Sigmoid colon (tissue), 7 donors: ENCODE measurements around the gene BZW1. TPM values are rescaled to one million over a fixed set of nuclear protein-coding genes. Genes with fewer than 3 reads are reported as not detected.

ENCODE experiments used
- DNase-seq: peaks from one replicate; pipeline ENCODE4 v3.0.0-alpha.2; 2019
- H3K27ac ChIP-seq, 4 donors: fragments of 200-600 bp; sonication (generic); one replicate each; pipeline ENCODE4 v1.5.1; 2016 to 2019; ENCODE audit warnings: mild to moderate bottlenecking in 1 of 4
- H3K27me3 ChIP-seq, 3 donors: fragments of 200-600 bp; sonication (generic); one replicate each; pipeline ENCODE4 v1.5.1; 2019; ENCODE audit warnings: mild to moderate bottlenecking in 1 of 3
- H3K36me3 ChIP-seq, 4 donors: fragments of 200-600 bp; sonication (generic); one replicate each; pipeline ENCODE4 v1.5.1; 2016 to 2019
- H3K4me1 ChIP-seq, 4 donors: fragments of 200-600 bp; sonication (generic); one replicate each; pipeline ENCODE4 v1.5.1; 2017 to 2019
- H3K4me3 ChIP-seq, 4 donors: fragments of 200-600 bp; sonication (generic); one replicate each; pipeline ENCODE4 v1.5.1; 2017 to 2019; ENCODE audit warnings: mild to moderate bottlenecking in 2 of 4, moderate library complexity in 1 of 4
- H3K9me3 ChIP-seq, 4 donors: fragments of 200-600 bp in 3 of 4; sonication (generic) in 3 of 4; one replicate each; pipeline versions ENCODE4 v1.5.1 to v1.6.1; 2013 to 2019
- EP300 ChIP-seq, 4 donors: sonication (generic); formaldehyde crosslinking; IDR thresholded peaks; one replicate each; pipeline ENCODE4 v1.6.1; 2017; ENCODE audit warnings: antibody characterized with exemption in 4 of 4
- POLR2A ChIP-seq, 2 donors: fragments of 450-650 bp; IDR thresholded peaks; one replicate each; pipeline ENCODE4 v1.6.1; 2016; ENCODE audit warnings: antibody characterized with exemption in 2 of 2, mild to moderate bottlenecking in 2 of 2, moderate library complexity in 2 of 2
- POLR2AphosphoS5 ChIP-seq, 4 donors: sonication (generic); formaldehyde crosslinking; IDR thresholded peaks; one replicate each; pipeline ENCODE4 v1.6.1; 2017; ENCODE audit warnings: antibody characterized with exemption in 4 of 4
- WGBS, 2 donors: extraction: QIAGEN DNeasy Blood & Tissue Kit; methylation state at CpG; one replicate each; pipeline ENCODE4 v1.1.7; 2013; 5-methylcytosine and 5-hydroxymethylcytosine counted together
- intact Hi-C: fragments of 100-400 bp; cut with DNase I; formaldehyde crosslinking; loops from one replicate; pipeline ENCODE4 v1.15.1; 2023
- polyA plus RNA-seq, 3 donors: library from polyadenylated mRNA; stranded (reverse); fragments of 200-250 nt; gene quantifications; one replicate each; pipeline ENCODE4 v1.2.3, GENCODE V29; 2013
- total RNA-seq, 4 donors: library from RNA; depleted of rRNA; stranded (reverse); fragments of >200 nt; gene quantifications; one replicate each; pipeline ENCODE4 v1.1.0, GENCODE V29; 2016
- TF ChIP-seq, protein P1 (sequence below), 4 experiments: fragments of 450-650 bp in 3 of 4; fragments of 200-600 bp in 1 of 4; IDR thresholded peaks; one replicate each; pipeline ENCODE4 v1.5.1; 2016 to 2019; ENCODE audit warnings: antibody characterized with exemption in 4 of 4, mild to moderate bottlenecking in 3 of 4, moderate library complexity in 2 of 4
- donor health status: healthy with polysubstance abuse.
- donor health status: Bipolar disorder and iron deficiency.
- donor health status: healthy.

BZW1 gene
- total and polyA plus RNA-seq, 7 donors: 77.9 to 158 (median 111) TPM

DNA sequence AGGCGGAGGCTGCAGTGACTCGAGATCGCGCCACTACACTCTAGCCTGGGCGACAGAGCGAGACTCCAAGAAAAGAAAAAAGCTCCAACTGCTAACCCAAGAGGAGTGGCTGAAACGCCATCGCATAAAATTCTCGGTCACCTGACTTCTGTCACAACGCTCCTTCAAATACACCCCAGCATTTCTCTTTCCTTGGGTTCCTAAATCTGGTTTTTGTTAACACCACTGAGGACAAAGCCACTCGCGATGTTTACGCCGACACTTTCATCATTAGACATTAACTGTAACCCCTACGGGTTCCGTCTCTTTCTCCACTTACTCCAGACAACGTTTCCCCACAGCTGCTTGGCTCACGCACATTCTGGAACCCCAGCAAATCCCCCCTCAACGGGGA, 52.1 kb downstream of the BZW1 start:
- TF ChIP-seq POLR2A (IDR thresholded peaks at IDR 0.05) (no peak), EP300 (IDR thresholded peaks at IDR 0.05) (no peak), POLR2AphosphoS5 (IDR thresholded peaks at IDR 0.05) (no peak)
- TF ChIP-seq, protein P1, sequence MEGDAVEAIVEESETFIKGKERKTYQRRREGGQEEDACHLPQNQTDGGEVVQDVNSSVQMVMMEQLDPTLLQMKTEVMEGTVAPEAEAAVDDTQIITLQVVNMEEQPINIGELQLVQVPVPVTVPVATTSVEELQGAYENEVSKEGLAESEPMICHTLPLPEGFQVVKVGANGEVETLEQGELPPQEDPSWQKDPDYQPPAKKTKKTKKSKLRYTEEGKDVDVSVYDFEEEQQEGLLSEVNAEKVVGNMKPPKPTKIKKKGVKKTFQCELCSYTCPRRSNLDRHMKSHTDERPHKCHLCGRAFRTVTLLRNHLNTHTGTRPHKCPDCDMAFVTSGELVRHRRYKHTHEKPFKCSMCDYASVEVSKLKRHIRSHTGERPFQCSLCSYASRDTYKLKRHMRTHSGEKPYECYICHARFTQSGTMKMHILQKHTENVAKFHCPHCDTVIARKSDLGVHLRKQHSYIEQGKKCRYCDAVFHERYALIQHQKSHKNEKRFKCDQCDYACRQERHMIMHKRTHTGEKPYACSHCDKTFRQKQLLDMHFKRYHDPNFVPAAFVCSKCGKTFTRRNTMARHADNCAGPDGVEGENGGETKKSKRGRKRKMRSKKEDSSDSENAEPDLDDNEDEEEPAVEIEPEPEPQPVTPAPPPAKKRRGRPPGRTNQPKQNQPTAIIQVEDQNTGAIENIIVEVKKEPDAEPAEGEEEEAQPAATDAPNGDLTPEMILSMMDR (IDR thresholded peaks at IDR 0.05): no peak
- peaks cover 2 to 19% (median 7%) of the 10 kb centered on the region in 4 donors for H3K36me3 ChIP-seq
- 0% methylated on average over 19 of the region's 19 CpGs for WGBS, 2 donors
- H3K4me3 ChIP-seq: peak overlapping the region; percentile 90 to 100 (median 96)
- H3K27me3 ChIP-seq: no peaks in the 10 kb centered on the region
- peaks cover 0 to 41% (median 33%) of the 10 kb centered on the region in 4 donors for H3K4me1 ChIP-seq
- peak overlapping the region; percentile 100 for H3K27ac ChIP-seq
- intact Hi-C loops: loop anchor here (1.0 to 10.0 kb wide), 4 partner anchors 25 to 781 kb away; partner anchors contain the start of genes ORC2 and TMEM237
- no peaks in the 10 kb centered on the region for H3K9me3 ChIP-seq
- DNase-seq: no peak

DNA sequence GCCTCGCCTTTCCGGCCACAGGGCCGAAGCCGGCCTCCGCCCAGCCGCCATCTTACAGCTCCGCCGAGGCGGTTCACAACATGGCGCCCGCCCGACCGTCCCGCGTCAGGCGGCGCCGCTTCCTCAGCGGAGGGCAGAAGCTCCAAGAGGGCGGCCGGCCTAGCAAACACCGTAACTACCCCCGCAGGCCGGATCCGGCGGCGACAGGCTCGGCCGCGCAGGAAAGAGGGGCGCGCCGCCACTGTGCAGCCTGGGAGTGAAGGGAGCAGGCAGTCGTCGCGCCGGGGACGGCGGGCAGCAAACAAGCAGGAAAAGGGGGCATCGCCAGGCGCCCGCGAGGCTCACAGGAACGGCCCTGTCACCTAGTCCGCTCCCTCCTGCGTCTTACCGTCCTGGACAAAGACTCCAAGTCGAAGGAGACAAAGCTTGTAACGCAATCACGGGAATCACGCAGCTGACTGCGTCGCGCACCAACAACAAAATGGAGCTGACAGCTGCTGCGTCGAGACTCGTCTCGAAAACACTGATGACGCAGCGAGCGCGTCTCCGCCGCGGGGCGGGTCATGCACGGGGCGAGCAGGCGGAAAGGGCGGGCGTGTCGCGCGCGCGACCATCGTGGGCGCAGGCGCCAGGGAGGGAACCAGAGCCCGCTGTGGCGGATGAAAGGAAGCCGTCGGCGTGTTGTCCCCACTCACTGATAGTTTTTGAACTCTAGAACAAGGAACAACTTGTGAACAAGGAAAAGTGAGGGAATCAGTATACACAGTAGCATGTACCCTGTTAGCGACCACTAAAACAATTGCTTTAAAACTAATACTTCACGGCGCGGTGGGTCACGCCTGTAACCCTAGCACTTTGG, 52.7 kb downstream of the BZW1 start, which contains the start of gene CLK1:
CLK1 (minus strand) TSS at position 483 of the 859 bp plus-strand sequence. CDS start 2,796 bp downstream, outside the sequence.
- H3K27ac ChIP-seq: peak within 1 kb of the TSS; percentile 100
- DNase-seq: peak; percentile 98
- intact Hi-C loops: loop anchor here (1.0 to 10.0 kb wide), 4 partner anchors 24 to 780 kb away; partner anchors contain the start of genes ORC2 and TMEM237
- H3K4me3 ChIP-seq: peak within 1 kb of the TSS; percentile 90 to 100 (median 96)
- H3K27me3 ChIP-seq: no peaks in the 10 kb centered on the region
- H3K36me3 ChIP-seq: peaks cover 0 to 13% (median 2%) of the 10 kb centered on the region in 4 donors
- WGBS, 2 donors: 0 to 2% methylated on average over 89 of the region's 89 CpGs
- no peaks in the 10 kb centered on the region for H3K9me3 ChIP-seq
- peaks cover 0 to 35% (median 27%) of the 10 kb centered on the region in 4 donors for H3K4me1 ChIP-seq
- TF ChIP-seq POLR2AphosphoS5 (IDR thresholded peaks at IDR 0.05) (peak; percentile 100), POLR2A (IDR thresholded peaks at IDR 0.05) (peak; percentile 99), EP300 (IDR thresholded peaks at IDR 0.05) (peak in 1 of 4 donors; percentile 95)
- TF ChIP-seq, protein P1 (IDR thresholded peaks at IDR 0.05): no peak

DNA sequence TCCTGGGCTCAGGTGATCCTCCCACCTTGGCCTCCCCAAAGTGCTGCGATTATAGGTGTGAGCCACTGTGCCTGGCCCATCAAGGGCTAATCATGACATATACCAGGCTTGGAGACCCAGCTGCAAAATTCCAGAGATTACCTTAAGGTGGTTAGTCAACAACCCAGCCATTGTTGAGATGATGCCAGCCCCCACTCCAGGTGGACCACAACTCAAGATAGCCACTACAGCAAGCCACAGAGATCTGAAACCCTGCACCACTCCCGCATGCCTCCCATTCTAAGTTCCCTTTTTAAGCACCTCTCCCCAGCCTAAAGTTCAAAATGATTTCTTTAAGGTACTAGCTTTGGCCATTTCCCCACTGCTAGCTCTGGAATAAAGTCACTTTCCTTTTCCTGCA, 57.3 kb downstream of the BZW1 start:
- no peak for DNase-seq
- Histone ChIP-seq H3K4me3 (no peak overlapping the region), H3K27me3 (no peaks in the 10 kb centered on the region), H3K27ac (no peak overlapping the region), H3K36me3 (peaks cover 0 to 37% (median 2%) of the 10 kb centered on the region in 4 donors), H3K9me3 (no peaks in the 10 kb centered on the region), H3K4me1 (peaks cover 0 to 8% (median 7%) of the 10 kb centered on the region in 4 donors)
- 90 to 92% methylated on average over 2 of the region's 2 CpGs for WGBS, 2 donors
- intact Hi-C loops: loop anchor here (10.0 kb wide), 1 partner anchor 776 kb away; the partner anchor contains the start of gene TMEM237
- TF ChIP-seq EP300 (IDR thresholded peaks at IDR 0.05) (no peak), POLR2AphosphoS5 (IDR thresholded peaks at IDR 0.05) (no peak), POLR2A (IDR thresholded peaks at IDR 0.05) (no peak)
- TF ChIP-seq, protein P1 (IDR thresholded peaks at IDR 0.05): no peak

DNA sequence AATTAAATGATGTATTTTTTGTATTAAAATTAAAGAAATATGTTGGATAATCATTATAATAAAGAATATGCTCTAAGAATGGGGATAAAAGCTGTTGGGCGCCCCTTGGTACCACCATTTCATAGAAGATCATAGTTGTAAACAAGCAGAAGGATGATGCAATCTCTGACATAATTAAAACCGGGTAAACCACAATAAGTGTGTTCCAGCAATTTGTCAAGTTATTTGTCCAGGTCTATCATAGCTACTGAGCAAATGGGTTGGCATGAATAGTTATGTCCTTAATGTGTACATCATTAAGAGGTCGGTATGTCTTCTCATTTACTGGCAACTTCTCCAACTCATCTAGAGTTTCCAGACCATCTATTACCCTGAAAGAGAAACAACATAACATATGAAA, 59.4 kb downstream of the BZW1 start:
- H3K4me3 ChIP-seq: no peak overlapping the region
- H3K27me3 ChIP-seq: no peaks in the 10 kb centered on the region
- H3K27ac ChIP-seq: no peak overlapping the region
- TF ChIP-seq POLR2A (IDR thresholded peaks at IDR 0.05) (no peak), POLR2AphosphoS5 (IDR thresholded peaks at IDR 0.05) (no peak), EP300 (IDR thresholded peaks at IDR 0.05) (no peak)
- TF ChIP-seq, protein P1 (IDR thresholded peaks at IDR 0.05): no peak
- intact Hi-C loops: no loop called here
- no peaks in the 10 kb centered on the region for H3K9me3 ChIP-seq
- H3K36me3 ChIP-seq: peaks cover 0 to 58% (median 8%) of the 10 kb centered on the region in 4 donors
- 74 to 82% methylated on average over 3 of the region's 3 CpGs for WGBS, 2 donors
- H3K4me1 ChIP-seq: no peaks in the 10 kb centered on the region
- no peak for DNase-seq
